ENCODE data around the gene FOXF2. TPM values are rescaled to one million over a fixed set of nuclear protein-coding genes. Genes with fewer than 3 reads are reported as not detected.

Gene FOXF2
- total RNA-seq, result 0.49 TPM in 1 of 2 replicates, not detected in the other

DNA sequence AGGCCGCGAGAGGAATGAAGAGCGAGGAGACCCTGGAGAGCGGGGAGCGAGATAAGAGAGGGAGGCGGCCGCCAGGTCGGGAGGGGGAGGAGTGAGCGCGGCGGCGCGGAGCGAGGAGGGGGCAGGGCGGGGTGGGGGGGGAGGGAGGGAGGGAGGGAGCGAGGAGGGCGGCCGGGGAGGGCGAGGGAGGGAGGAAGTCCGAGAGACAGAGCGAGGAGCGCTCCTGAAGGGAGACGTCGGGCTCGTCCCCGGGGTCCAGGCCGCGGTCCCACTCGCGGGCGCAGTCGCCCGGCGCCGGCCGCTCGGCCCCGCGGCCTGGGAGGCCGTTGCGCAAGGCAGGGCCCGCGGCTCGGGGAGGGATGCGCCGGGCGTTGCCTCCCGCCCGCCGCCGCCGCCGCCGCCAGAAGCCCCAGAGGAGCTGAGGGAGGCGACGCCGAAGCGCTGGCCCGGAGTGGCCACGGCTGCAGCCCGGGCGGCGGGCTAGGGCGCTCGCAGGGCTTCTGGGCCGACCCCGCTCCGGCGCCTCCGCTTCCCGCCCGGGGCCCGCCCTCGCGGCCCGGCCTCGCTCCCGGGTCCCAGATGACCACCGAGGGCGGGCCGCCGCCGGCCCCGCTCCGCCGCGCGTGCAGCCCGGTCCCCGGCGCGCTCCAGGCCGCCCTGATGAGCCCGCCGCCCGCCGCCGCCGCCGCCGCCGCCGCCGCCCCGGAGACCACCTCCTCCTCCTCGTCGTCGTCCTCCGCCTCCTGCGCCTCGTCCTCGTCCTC, at the start of gene FOXF2:
TSS of gene FOXF2 (plus strand) at position 208 of the 764 bp plus-strand sequence. CDS start at position 580, 372 bp downstream.

Other genes starting within 250 kb of the FOXF2 start
- gene FOXQ1, start 77.5 kb upstream of the FOXF2 start, total RNA-seq, result 4.5 and 6.0 TPM in 2 replicates
- 1.6 and 3.5 TPM in 2 replicates for gene FOXC1, start 220.3 kb downstream of the FOXF2 start, total RNA-seq

All from hair follicular keratinocyte (primary cell).